Stimulated activated naive CD8-positive, alpha-beta T cell treated with anti-CD3 and anti-CD28 coated beads, Interleukin-15, Interleukin-2, amounts not matched to agents 100 ng/mL and 50 ng/mL, for 24 hours (primary cell): ENCODE data around the gene PDCD1LG2.
"Not testable (repeated sequence)": the region's sequence is repeated elsewhere in the genome, so short reads cannot be mapped to it uniquely, and the experiment has no call there.

Experiments
- H3K27ac Mint-ChIP-seq: one replicate; pipeline ENCODE4 v1.8.0; 2021; ENCODE audit warnings: mild to moderate bottlenecking, mixed read lengths
- H3K27me3 Mint-ChIP-seq: one replicate; pipeline ENCODE4 v1.8.0; 2021; ENCODE audit warnings: mixed read lengths
- H3K36me3 Mint-ChIP-seq: one replicate; pipeline ENCODE4 v1.8.0; 2021; ENCODE audit warnings: low read depth, mixed read lengths
- H3K4me1 Mint-ChIP-seq: one replicate; pipeline ENCODE4 v1.8.0; 2021; ENCODE audit warnings: low read depth, mixed read lengths
- H3K4me3 Mint-ChIP-seq: one replicate; pipeline ENCODE4 v1.8.0; 2021; ENCODE audit warnings: mild to moderate bottlenecking, mixed read lengths
- H3K9me3 Mint-ChIP-seq: one replicate; pipeline ENCODE4 v1.8.0; 2021; ENCODE audit warnings: mixed read lengths

PDCD1LG2 gene

GRCh38 chr9:5581706-5582105 lies 71.4 kb downstream of the PDCD1LG2 start:
- not testable (repeated sequence) for H3K27me3 Mint-ChIP-seq, H3K36me3 Mint-ChIP-seq, H3K4me3 Mint-ChIP-seq, H3K9me3 Mint-ChIP-seq, H3K27ac Mint-ChIP-seq
- peaks cover 75% of the 10 kb centered on the region for H3K4me1 Mint-ChIP-seq

- peak overlapping the region; percentile 90 for H3K27ac Mint-ChIP-seq
- no peaks in the 10 kb centered on the region for H3K36me3 Mint-ChIP-seq
- H3K4me3 Mint-ChIP-seq: peak overlapping the region; percentile 55
- no peaks in the 10 kb centered on the region for H3K27me3 Mint-ChIP-seq
- peaks cover 79% of the 10 kb centered on the region for H3K4me1 Mint-ChIP-seq
- no peaks in the 10 kb centered on the region for H3K9me3 Mint-ChIP-seq
Measured at GRCh38 chr9:5582835-5583195, 72.5 kb downstream of the PDCD1LG2 start.

GRCh38 chr9:5586391-5586802 lies 76.1 kb downstream of the PDCD1LG2 start:
- H3K36me3 Mint-ChIP-seq: no peaks in the 10 kb centered on the region
- H3K27ac Mint-ChIP-seq: peak overlapping the region; percentile 88
- no peaks in the 10 kb centered on the region for H3K27me3 Mint-ChIP-seq
- H3K4me1 Mint-ChIP-seq: peaks cover 87% of the 10 kb centered on the region
- H3K9me3 Mint-ChIP-seq: no peaks in the 10 kb centered on the region
- peak overlapping the region; percentile 24 for H3K4me3 Mint-ChIP-seq

- H3K4me1 Mint-ChIP-seq: peaks cover 87% of the 10 kb centered on the region
Measured at GRCh38 chr9:5587024-5587423, 76.7 kb downstream of the PDCD1LG2 start.

GRCh38 chr9:5592231-5592630 lies 81.9 kb downstream of the PDCD1LG2 start:
- Mint-ChIP-seq H3K4me1 (peaks cover 66% of the 10 kb centered on the region), H3K27ac (no peak overlapping the region), H3K9me3 (no peaks in the 10 kb centered on the region), H3K36me3 (no peaks in the 10 kb centered on the region), H3K4me3 (no peak overlapping the region), H3K27me3 (no peaks in the 10 kb centered on the region)

More at GRCh38 chr9:5587024-5587423, 76.7 kb downstream of the PDCD1LG2 start:
- Mint-ChIP-seq H3K27ac (peak overlapping the region; percentile 88), H3K27me3 (no peaks in the 10 kb centered on the region), H3K4me3 (peak overlapping the region; percentile 24), H3K9me3 (no peaks in the 10 kb centered on the region), H3K36me3 (no peaks in the 10 kb centered on the region)

- H3K36me3 Mint-ChIP-seq: no peaks in the 10 kb centered on the region
- H3K4me3 Mint-ChIP-seq: no peak overlapping the region
- H3K9me3 Mint-ChIP-seq: no peaks in the 10 kb centered on the region
- no peak overlapping the region for H3K27ac Mint-ChIP-seq
- H3K27me3 Mint-ChIP-seq: no peaks in the 10 kb centered on the region
- peaks cover 59% of the 10 kb centered on the region for H3K4me1 Mint-ChIP-seq
Measured at GRCh38 chr9:5592904-5593303, 82.6 kb downstream of the PDCD1LG2 start.

GRCh38 chr9:5593904-5594303 lies 83.6 kb downstream of the PDCD1LG2 start:
- Mint-ChIP-seq H3K4me1 (peaks cover 51% of the 10 kb centered on the region), H3K36me3 (no peaks in the 10 kb centered on the region), H3K4me3 (no peak overlapping the region), H3K9me3 (no peaks in the 10 kb centered on the region), H3K27me3 (no peaks in the 10 kb centered on the region), H3K27ac (peak overlapping the region; percentile 43)

GRCh38 chr9:5596173-5596572 lies 85.8 kb downstream of the PDCD1LG2 start:
- Mint-ChIP-seq H3K4me3 (no peak overlapping the region), H3K4me1 (peaks cover 37% of the 10 kb centered on the region), H3K36me3 (no peaks in the 10 kb centered on the region), H3K27me3 (no peaks in the 10 kb centered on the region), H3K9me3 (no peaks in the 10 kb centered on the region), H3K27ac (no peak overlapping the region)

- Mint-ChIP-seq H3K27ac (peak overlapping the region; percentile 57), H3K4me3 (peak overlapping the region; percentile 81), H3K9me3 (peaks cover 4% of the 10 kb centered on the region), H3K4me1 (peaks cover 16% of the 10 kb centered on the region), H3K27me3 (no peaks in the 10 kb centered on the region), H3K36me3 (no peaks in the 10 kb centered on the region)
Measured at GRCh38 chr9:5608298-5609225, 98.2 kb downstream of the PDCD1LG2 start.

- Mint-ChIP-seq H3K9me3 (peaks cover 4% of the 10 kb centered on the region), H3K27me3 (no peaks in the 10 kb centered on the region), H3K4me3 (peak overlapping the region; percentile 81), H3K4me1 (peaks cover 16% of the 10 kb centered on the region), H3K27ac (peak overlapping the region; percentile 57), H3K36me3 (no peaks in the 10 kb centered on the region)
Measured at GRCh38 chr9:5609226-5609596, 98.9 kb downstream of the PDCD1LG2 start.

GRCh38 chr9:5610491-5610890 lies 100.2 kb downstream of the PDCD1LG2 start:
- Mint-ChIP-seq H3K27me3 (no peaks in the 10 kb centered on the region), H3K4me3 (no peak overlapping the region), H3K36me3 (no peaks in the 10 kb centered on the region), H3K9me3 (peaks cover 4% of the 10 kb centered on the region), H3K4me1 (peaks cover 19% of the 10 kb centered on the region), H3K27ac (no peak overlapping the region)

GRCh38 chr9:5611321-5612184 lies 101.2 kb downstream of the PDCD1LG2 start:
- Mint-ChIP-seq H3K27ac (no peak overlapping the region), H3K4me1 (peaks cover 25% of the 10 kb centered on the region), H3K27me3 (no peaks in the 10 kb centered on the region)

GRCh38 chr9:5612185-5612530 lies 101.8 kb downstream of the PDCD1LG2 start:
- Mint-ChIP-seq H3K36me3 (no peaks in the 10 kb centered on the region), H3K4me1 (peaks cover 27% of the 10 kb centered on the region), H3K4me3 (no peak overlapping the region), H3K27ac (no peak overlapping the region), H3K9me3 (no peaks in the 10 kb centered on the region), H3K27me3 (no peaks in the 10 kb centered on the region)

More at GRCh38 chr9:5611321-5612184, 101.2 kb downstream of the PDCD1LG2 start:
- no peak overlapping the region for H3K4me3 Mint-ChIP-seq
- H3K9me3 Mint-ChIP-seq: peaks cover 3% of the 10 kb centered on the region
- H3K36me3 Mint-ChIP-seq: no peaks in the 10 kb centered on the region

GRCh38 chr9:5614192-5614591 lies 103.9 kb downstream of the PDCD1LG2 start:
- Mint-ChIP-seq H3K27me3 (no peaks in the 10 kb centered on the region), H3K27ac (no peak overlapping the region), H3K4me3 (no peak overlapping the region), H3K9me3 (no peaks in the 10 kb centered on the region), H3K4me1 (peaks cover 31% of the 10 kb centered on the region), H3K36me3 (no peaks in the 10 kb centered on the region)

- H3K4me1 Mint-ChIP-seq: peaks cover 30% of the 10 kb centered on the region
- H3K36me3 Mint-ChIP-seq: no peaks in the 10 kb centered on the region
- H3K27ac Mint-ChIP-seq: no peak overlapping the region
- H3K4me3 Mint-ChIP-seq: no peak overlapping the region
- no peaks in the 10 kb centered on the region for H3K27me3 Mint-ChIP-seq
- no peaks in the 10 kb centered on the region for H3K9me3 Mint-ChIP-seq
Measured at GRCh38 chr9:5614985-5615384, 104.7 kb downstream of the PDCD1LG2 start.
